ENCODE results near the gene SUPV3L1.

Gene SUPV3L1

GRCh38 chr10:69234447-69234846 is 54.4 kb downstream of the SUPV3L1 start:
- H3K4me1 ChIP-seq (ENCODE audit: insufficient read depth, low read length): no peaks in the 10 kb centered on the region
- no peaks in the 10 kb centered on the region for H3K27me3 ChIP-seq (ENCODE audit: control insufficient read depth in 1 of 2, insufficient read depth in 2 of 2, low read length in 2 of 2)
- H3K9ac ChIP-seq (ENCODE audit: low read length): no peak overlapping the region
- no peak overlapping the region for H3K4me3 ChIP-seq (ENCODE audit: low read depth in 1 of 2, low read length in 2 of 2)
- H3K9me3 ChIP-seq (ENCODE audit: low read length): no peaks in the 10 kb centered on the region
- no peaks in the 10 kb centered on the region for H3K36me3 ChIP-seq (ENCODE audit: insufficient read depth, low read length)
- H3K27ac ChIP-seq (ENCODE audit: low read depth, low read length): no peak overlapping the region

- no peak overlapping the region for H3K9ac ChIP-seq (ENCODE audit: low read length)
- H3K36me3 ChIP-seq (ENCODE audit: insufficient read depth, low read length): no peaks in the 10 kb centered on the region
- H3K27ac ChIP-seq (ENCODE audit: low read depth, low read length): no peak overlapping the region
- H3K9me3 ChIP-seq (ENCODE audit: low read length): no peaks in the 10 kb centered on the region
- H3K4me3 ChIP-seq (ENCODE audit: low read depth in 1 of 2, low read length in 2 of 2): no peak overlapping the region
- no peaks in the 10 kb centered on the region for H3K27me3 ChIP-seq (ENCODE audit: control insufficient read depth in 1 of 2, insufficient read depth in 2 of 2, low read length in 2 of 2)
- H3K4me1 ChIP-seq (ENCODE audit: insufficient read depth, low read length): no peaks in the 10 kb centered on the region
Measured at GRCh38 chr10:69237528-69238159, 57.6 kb downstream of the SUPV3L1 start.

GRCh38 chr10:69239136-69239535 is 59.1 kb downstream of the SUPV3L1 start:
- no peaks in the 10 kb centered on the region for H3K27me3 ChIP-seq (ENCODE audit: control insufficient read depth in 1 of 2, insufficient read depth in 2 of 2, low read length in 2 of 2)
- no peaks in the 10 kb centered on the region for H3K9me3 ChIP-seq (ENCODE audit: low read length)
- H3K36me3 ChIP-seq (ENCODE audit: insufficient read depth, low read length): no peaks in the 10 kb centered on the region
- H3K4me3 ChIP-seq (ENCODE audit: low read depth in 1 of 2, low read length in 2 of 2): no peak overlapping the region
- H3K4me1 ChIP-seq (ENCODE audit: insufficient read depth, low read length): no peaks in the 10 kb centered on the region
- H3K27ac ChIP-seq (ENCODE audit: low read depth, low read length): no peak overlapping the region
- no peak overlapping the region for H3K9ac ChIP-seq (ENCODE audit: low read length)

- Histone ChIP-seq H3K36me3 (ENCODE audit: insufficient read depth, low read length) (no peaks in the 10 kb centered on the region), H3K27me3 (ENCODE audit: control insufficient read depth in 1 of 2, insufficient read depth in 2 of 2, low read length in 2 of 2) (no peaks in the 10 kb centered on the region), H3K27ac (ENCODE audit: low read depth, low read length) (no peak overlapping the region), H3K4me1 (ENCODE audit: insufficient read depth, low read length) (no peaks in the 10 kb centered on the region), H3K9ac (ENCODE audit: low read length) (no peak overlapping the region), H3K9me3 (ENCODE audit: low read length) (no peaks in the 10 kb centered on the region), H3K4me3 (ENCODE audit: low read depth in 1 of 2, low read length in 2 of 2) (no peak overlapping the region)
Measured at GRCh38 chr10:69239816-69240434, 59.9 kb downstream of the SUPV3L1 start.

- Histone ChIP-seq H3K27ac (ENCODE audit: low read depth, low read length) (no peak overlapping the region), H3K36me3 (ENCODE audit: insufficient read depth, low read length) (no peaks in the 10 kb centered on the region), H3K9ac (ENCODE audit: low read length) (no peak overlapping the region), H3K4me3 (ENCODE audit: low read depth in 1 of 2, low read length in 2 of 2) (no peak overlapping the region), H3K4me1 (ENCODE audit: insufficient read depth, low read length) (no peaks in the 10 kb centered on the region), H3K9me3 (ENCODE audit: low read length) (no peaks in the 10 kb centered on the region), H3K27me3 (ENCODE audit: control insufficient read depth in 1 of 2, insufficient read depth in 2 of 2, low read length in 2 of 2) (no peaks in the 10 kb centered on the region)
Measured at GRCh38 chr10:69240455-69240854, 60.4 kb downstream of the SUPV3L1 start.

GRCh38 chr10:69241575-69241974 is 61.5 kb downstream of the SUPV3L1 start:
- H3K9ac ChIP-seq (ENCODE audit: low read length): no peak overlapping the region
- H3K4me3 ChIP-seq (ENCODE audit: low read depth in 1 of 2, low read length in 2 of 2): no peak overlapping the region
- no peaks in the 10 kb centered on the region for H3K9me3 ChIP-seq (ENCODE audit: low read length)
- H3K27me3 ChIP-seq (ENCODE audit: control insufficient read depth in 1 of 2, insufficient read depth in 2 of 2, low read length in 2 of 2): no peaks in the 10 kb centered on the region
- no peak overlapping the region for H3K27ac ChIP-seq (ENCODE audit: low read depth, low read length)
- H3K36me3 ChIP-seq (ENCODE audit: insufficient read depth, low read length): no peaks in the 10 kb centered on the region
- H3K4me1 ChIP-seq (ENCODE audit: insufficient read depth, low read length): no peaks in the 10 kb centered on the region

- H3K4me1 ChIP-seq (ENCODE audit: insufficient read depth, low read length): no peaks in the 10 kb centered on the region
- H3K9ac ChIP-seq (ENCODE audit: low read length): no peak overlapping the region
- no peaks in the 10 kb centered on the region for H3K36me3 ChIP-seq (ENCODE audit: insufficient read depth, low read length)
- no peak overlapping the region for H3K4me3 ChIP-seq (ENCODE audit: low read depth in 1 of 2, low read length in 2 of 2)
- no peaks in the 10 kb centered on the region for H3K27me3 ChIP-seq (ENCODE audit: control insufficient read depth in 1 of 2, insufficient read depth in 2 of 2, low read length in 2 of 2)
- no peaks in the 10 kb centered on the region for H3K9me3 ChIP-seq (ENCODE audit: low read length)
- H3K27ac ChIP-seq (ENCODE audit: low read depth, low read length): no peak overlapping the region
Measured at GRCh38 chr10:69242040-69242851, 62.2 kb downstream of the SUPV3L1 start.

GRCh38 chr10:69242852-69243212 is 62.8 kb downstream of the SUPV3L1 start:
- H3K27me3 ChIP-seq (ENCODE audit: control insufficient read depth in 1 of 2, insufficient read depth in 2 of 2, low read length in 2 of 2): no peaks in the 10 kb centered on the region
- no peaks in the 10 kb centered on the region for H3K4me1 ChIP-seq (ENCODE audit: insufficient read depth, low read length)
- H3K36me3 ChIP-seq (ENCODE audit: insufficient read depth, low read length): no peaks in the 10 kb centered on the region
- H3K27ac ChIP-seq (ENCODE audit: low read depth, low read length): no peak overlapping the region
- no peak overlapping the region for H3K9ac ChIP-seq (ENCODE audit: low read length)
- H3K4me3 ChIP-seq (ENCODE audit: low read depth in 1 of 2, low read length in 2 of 2): no peak overlapping the region
- H3K9me3 ChIP-seq (ENCODE audit: low read length): no peaks in the 10 kb centered on the region

GRCh38 chr10:69243817-69244216 is 63.8 kb downstream of the SUPV3L1 start:
- Histone ChIP-seq H3K4me1 (ENCODE audit: insufficient read depth, low read length) (no peaks in the 10 kb centered on the region), H3K27me3 (ENCODE audit: control insufficient read depth in 1 of 2, insufficient read depth in 2 of 2, low read length in 2 of 2) (no peaks in the 10 kb centered on the region), H3K4me3 (ENCODE audit: low read depth in 1 of 2, low read length in 2 of 2) (no peak overlapping the region), H3K36me3 (ENCODE audit: insufficient read depth, low read length) (no peaks in the 10 kb centered on the region), H3K27ac (ENCODE audit: low read depth, low read length) (no peak overlapping the region), H3K9me3 (ENCODE audit: low read length) (no peaks in the 10 kb centered on the region), H3K9ac (ENCODE audit: low read length) (no peak overlapping the region)

- H3K27me3 ChIP-seq (ENCODE audit: control insufficient read depth in 1 of 2, insufficient read depth in 2 of 2, low read length in 2 of 2): no peaks in the 10 kb centered on the region
- no peaks in the 10 kb centered on the region for H3K4me1 ChIP-seq (ENCODE audit: insufficient read depth, low read length)
- no peaks in the 10 kb centered on the region for H3K9me3 ChIP-seq (ENCODE audit: low read length)
- H3K9ac ChIP-seq (ENCODE audit: low read length): no peak overlapping the region
- H3K4me3 ChIP-seq (ENCODE audit: low read depth in 1 of 2, low read length in 2 of 2): no peak overlapping the region
- no peaks in the 10 kb centered on the region for H3K36me3 ChIP-seq (ENCODE audit: insufficient read depth, low read length)
- H3K27ac ChIP-seq (ENCODE audit: low read depth, low read length): no peak overlapping the region
Measured at GRCh38 chr10:69246036-69246435, 66.0 kb downstream of the SUPV3L1 start.

- Histone ChIP-seq H3K4me3 (ENCODE audit: low read depth in 1 of 2, low read length in 2 of 2) (no peak overlapping the region), H3K4me1 (ENCODE audit: insufficient read depth, low read length) (no peaks in the 10 kb centered on the region), H3K9me3 (ENCODE audit: low read length) (no peaks in the 10 kb centered on the region), H3K27ac (ENCODE audit: low read depth, low read length) (no peak overlapping the region), H3K9ac (ENCODE audit: low read length) (no peak overlapping the region), H3K27me3 (ENCODE audit: control insufficient read depth in 1 of 2, insufficient read depth in 2 of 2, low read length in 2 of 2) (no peaks in the 10 kb centered on the region), H3K36me3 (ENCODE audit: insufficient read depth, low read length) (no peaks in the 10 kb centered on the region)
Measured at GRCh38 chr10:69246581-69247312, 66.7 kb downstream of the SUPV3L1 start.
